Ovary (tissue), 3 donors: ENCODE measurements around the gene RABGEF1.
"Not testable (repeated sequence)": the region's sequence is repeated elsewhere in the genome, so short reads cannot be mapped to it uniquely, and the experiment has no call there.

ENCODE experiments used
- CTCF ChIP-seq, 3 donors: fragments of 450-650 bp in 2 of 3; fragments of 200-600 bp in 1 of 3; IDR thresholded peaks; one replicate each; pipeline versions ENCODE4 v1.5.1 to v1.8.0; 2016 to 2022; ENCODE audit warnings: antibody characterized with exemption in 3 of 3, mild to moderate bottlenecking in 1 of 3
- POLR2A ChIP-seq: fragments of 450-650 bp; IDR thresholded peaks from one replicate; pipeline ENCODE4 v1.6.1; 2017; ENCODE audit warnings: antibody characterized with exemption, mild to moderate bottlenecking, moderate library complexity
- donor health status: DM: no; HTN: no; CAD: no.

- TF ChIP-seq POLR2A; CTCF (IDR thresholded peaks at IDR 0.05): not testable (repeated sequence)
Measured at GRCh38 chr7:66825538-66825937, 85.0 kb downstream of the RABGEF1 start.
